GM19035 (cell line): ENCODE measurements around the gene EGLN3.
"Not testable (repeated sequence)": the region's sequence is repeated elsewhere in the genome, so short reads cannot be mapped to it uniquely, and the experiment has no call there.

ENCODE experiments used
- ATAC-seq: cut with Tn5 transposase; IDR thresholded peaks from one replicate; pipeline ENCODE4 v1.9.1; 2021; ENCODE audit not compliant: unreplicated experiment

EGLN3 gene

GRCh38 chr14:33938131-33938949 lies 12.5 kb downstream of the EGLN3 start:
- ATAC-seq = no peak

GRCh38 chr14:33936391-33936790 lies 14.5 kb downstream of the EGLN3 start:
- ATAC-seq = no peak

GRCh38 chr14:33934938-33935337 lies 15.9 kb downstream of the EGLN3 start:
- no peak for ATAC-seq

GRCh38 chr14:33934043-33934750 lies 16.7 kb downstream of the EGLN3 start:
- no peak for ATAC-seq

- ATAC-seq = no peak
These were observed 17.4 kb downstream of the EGLN3 start for GRCh38 chr14:33933386-33933933.

- no peak for ATAC-seq
These were observed 18.1 kb downstream of the EGLN3 start for GRCh38 chr14:33932576-33933345.

GRCh38 chr14:33932033-33932432 lies 18.8 kb downstream of the EGLN3 start:
- ATAC-seq = no peak

GRCh38 chr14:33931461-33931860 lies 19.4 kb downstream of the EGLN3 start:
- ATAC-seq = no peak

GRCh38 chr14:33930439-33930838 lies 20.4 kb downstream of the EGLN3 start:
- ATAC-seq = no peak

- ATAC-seq = no peak
These were observed 21.0 kb downstream of the EGLN3 start for GRCh38 chr14:33929799-33930408.

GRCh38 chr14:33928895-33929294 lies 22.0 kb downstream of the EGLN3 start:
- no peak for ATAC-seq

- ATAC-seq = no peak
These were observed 22.9 kb downstream of the EGLN3 start for GRCh38 chr14:33927944-33928343.

- not testable (repeated sequence) for ATAC-seq
These were observed 23.9 kb downstream of the EGLN3 start for GRCh38 chr14:33926967-33927366.

- no peak for ATAC-seq
These were observed 24.9 kb downstream of the EGLN3 start for GRCh38 chr14:33925946-33926345.

- ATAC-seq = no peak
These were observed 25.6 kb downstream of the EGLN3 start for GRCh38 chr14:33925235-33925634.

- no peak for ATAC-seq
These were observed 26.2 kb downstream of the EGLN3 start for GRCh38 chr14:33924566-33925100.

GRCh38 chr14:33922125-33922524 lies 28.7 kb downstream of the EGLN3 start:
- ATAC-seq = no peak

- no peak for ATAC-seq
These were observed 32.6 kb downstream of the EGLN3 start for GRCh38 chr14:33918256-33918655.

- ATAC-seq = no peak
These were observed 33.2 kb downstream of the EGLN3 start for GRCh38 chr14:33917661-33918060.

- ATAC-seq = no peak
These were observed 34.0 kb downstream of the EGLN3 start for GRCh38 chr14:33916663-33917565.
